NCI-H774 (cell line): ENCODE data around the gene EGLN1.

Experiments used
- DNase-seq: peaks from one replicate; lab custom pipeline; 2025; lab: John Stamatoyannopoulos, UW

EGLN1 gene

DNA sequence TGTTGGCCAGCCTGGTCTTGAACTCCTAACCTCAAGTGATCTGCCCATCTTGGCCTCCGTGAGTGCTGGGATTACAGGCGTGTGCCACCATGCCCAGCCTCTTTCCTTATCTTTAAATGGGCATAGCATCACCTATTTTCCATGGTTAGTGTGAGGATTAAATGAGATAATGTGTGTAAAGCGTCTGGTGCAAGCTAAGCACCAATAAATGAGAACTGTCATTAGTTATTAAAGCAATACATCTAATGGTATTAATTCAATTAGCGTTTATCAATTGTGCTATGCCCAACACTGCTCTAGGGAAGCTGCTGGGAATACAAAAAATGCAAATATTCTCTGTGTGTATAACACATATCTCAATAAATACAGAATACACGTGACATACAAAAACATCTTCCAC, 94.5 kb downstream of the EGLN1 start:
- DNase-seq: no peak

DNA sequence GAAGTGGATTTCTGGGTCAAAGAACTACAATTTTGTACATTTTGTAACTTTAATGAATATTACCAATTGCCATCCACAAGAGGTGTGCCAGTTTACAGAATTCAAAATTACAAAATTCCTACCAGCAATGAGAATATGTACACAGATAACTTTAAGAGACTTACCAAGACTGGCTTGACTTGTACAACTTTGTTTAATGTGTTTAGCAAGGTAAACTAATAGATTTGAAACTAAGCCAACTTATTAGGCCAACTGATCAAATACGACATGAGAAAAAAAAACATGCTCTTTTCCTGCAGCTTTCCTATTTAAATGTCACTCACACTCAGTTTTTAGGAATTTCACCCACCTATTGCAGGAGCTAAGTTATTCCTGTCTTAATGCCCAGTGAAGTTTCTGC, 95.8 kb downstream of the EGLN1 start:
- no peak for DNase-seq

- no peak for DNase-seq
Observed at GRCh38 chr1:231324660-231325059, 97.4 kb downstream of the EGLN1 start.

DNA sequence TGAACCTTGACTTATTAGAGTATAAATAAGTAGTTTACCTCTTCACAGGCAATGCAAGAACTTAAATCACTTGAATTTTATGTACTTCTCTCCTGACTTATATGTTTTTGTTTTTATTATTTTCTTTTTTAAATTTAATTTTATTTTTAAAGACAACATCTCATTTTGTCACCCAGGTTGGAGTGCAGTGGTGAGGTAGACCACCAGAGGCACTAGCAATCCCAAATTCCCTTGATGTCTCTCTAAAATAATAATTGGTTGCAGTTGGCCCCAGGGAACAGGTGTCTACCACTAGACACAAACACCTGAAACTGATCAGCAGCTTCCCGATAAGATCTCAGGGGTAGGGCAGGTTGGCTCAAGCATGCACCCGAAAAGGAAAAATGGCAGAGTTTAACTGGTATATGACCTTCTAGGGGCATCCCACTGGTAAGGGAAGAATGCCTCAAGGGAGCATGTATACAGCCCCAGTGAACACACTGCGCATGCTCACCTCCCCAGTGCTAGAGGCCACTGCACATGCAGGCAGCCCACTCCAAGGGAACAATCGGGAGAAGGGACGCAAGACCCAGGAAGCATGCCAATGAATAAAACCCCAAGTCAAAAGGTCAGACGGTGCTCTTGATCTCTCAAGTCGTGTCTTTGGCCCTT, 99.1 kb downstream of the EGLN1 start:
- DNase-seq: no peak

DNA sequence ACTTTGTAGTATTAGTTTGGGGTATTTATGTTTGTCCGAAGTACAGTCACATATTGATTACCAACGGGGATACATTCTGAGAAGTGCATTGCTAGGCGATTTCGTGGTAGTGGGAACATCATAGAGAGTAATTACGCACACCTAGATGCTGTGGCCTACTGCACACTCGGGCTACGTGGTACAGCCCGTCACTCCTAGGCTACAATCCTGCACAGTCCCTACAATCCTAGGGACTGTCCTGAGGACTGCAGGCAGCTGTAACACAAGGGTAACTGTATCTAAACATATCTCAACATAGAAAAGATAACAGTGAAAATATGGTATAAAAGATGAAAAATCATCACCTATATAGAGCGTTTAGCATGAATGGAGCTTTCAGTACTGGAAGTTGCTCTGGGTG, 103.0 kb downstream of the EGLN1 start:
- DNase-seq: no peak

- DNase-seq: no peak
Observed at GRCh38 chr1:231318568-231318967, 103.5 kb downstream of the EGLN1 start.

DNA sequence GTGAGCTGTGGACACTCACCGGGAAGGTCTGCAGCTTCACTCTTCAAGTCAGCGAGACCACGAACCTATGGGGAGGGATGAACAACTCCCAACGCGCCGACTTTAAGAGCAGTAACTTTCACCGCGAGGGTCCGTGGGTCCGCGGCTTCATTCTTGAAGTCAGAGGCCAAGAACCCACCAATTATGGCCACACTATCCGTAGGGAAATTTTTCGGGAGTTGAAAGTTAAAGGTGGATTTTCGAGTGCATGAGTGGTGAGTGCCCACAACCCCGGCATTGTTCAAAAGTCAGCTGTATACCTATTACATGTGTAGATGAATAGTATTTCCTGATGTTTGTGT, 104.1 kb downstream of the EGLN1 start:
- DNase-seq: no peak

GRCh38 chr1:231317306-231318014, 104.6 kb downstream of the EGLN1 start:
- DNase-seq: no peak

DNA sequence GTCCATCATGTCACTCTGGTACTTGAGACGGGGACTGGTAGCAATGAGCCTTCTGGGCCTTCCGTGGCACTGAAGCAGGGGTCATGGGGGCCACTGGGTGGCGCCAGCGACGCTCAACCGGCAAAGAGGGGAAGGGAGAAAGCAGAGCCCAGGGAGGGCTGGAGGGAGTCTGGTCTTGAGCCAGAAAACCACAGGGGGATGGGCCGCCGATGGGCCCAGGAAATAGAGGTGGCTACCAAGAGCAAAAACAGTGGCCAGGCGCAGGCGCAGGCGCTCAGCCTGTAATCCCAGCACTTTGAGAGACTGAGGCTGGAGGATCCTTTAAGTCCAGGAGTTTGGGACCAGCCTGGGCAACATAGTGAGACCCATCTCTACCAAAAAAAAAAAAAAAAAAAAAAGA, 106.2 kb downstream of the EGLN1 start:
- no peak for DNase-seq
